ENCODE measurements around the gene RELB. TPM values are rescaled to one million over a fixed set of nuclear protein-coding genes. Genes with fewer than 3 reads are reported as not detected.
A peak's percentile ranks its signal among the peaks of the same experiment; 100 is the strongest.

The RELB gene
- polyA plus RNA-seq, 2 of the 4 experiments (the other 2 are of a cell fraction) = 8.1 to 9.6 TPM

DNA sequence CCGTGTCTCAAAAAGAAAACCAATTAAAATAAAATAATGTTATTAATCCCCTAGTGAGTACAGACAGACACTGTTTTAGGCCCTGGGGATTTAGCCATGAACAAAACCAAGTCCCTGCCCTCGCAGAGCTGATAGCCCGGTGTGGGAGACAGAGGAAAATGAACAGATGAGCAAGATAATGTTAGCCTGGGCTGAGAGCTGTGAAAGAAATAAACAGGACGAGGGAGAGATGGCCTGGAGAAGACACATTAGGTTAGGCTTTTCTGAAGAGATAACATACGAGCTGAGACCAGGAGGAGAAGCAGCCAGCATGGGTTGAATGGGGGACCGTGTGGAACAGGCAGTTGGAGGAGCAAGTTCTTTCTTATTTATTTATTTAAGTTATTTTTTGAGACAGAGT, 9.0 kb downstream of the RELB start:
- Histone ChIP-seq H3K4me3 (no peak overlapping the region), H3K9me3 (no peaks in the 10 kb centered on the region), H3K27ac (no peak overlapping the region), H3K4me2 (no peak overlapping the region), H3K4me1 (no peaks in the 10 kb centered on the region; the same call in 2 of the 3 replicates)
- 0 out of 6 replicates have a peak, but pooled peaks of 1 of the 2 experiments have one; percentile 15 for ATAC-seq
- ChIA-PET POLR2A (no interaction called here), CTCF (interaction anchor here (0.7 to 1.9 kb wide), 4 partner anchors 10 to 59 kb away, joined by 3 to 9 read pairs (median 3); no protein-coding TSS in a partner anchor)
- no peak for FAIRE-seq
- 69% methylated on average over 6 of the region's 6 CpGs for WGBS (ENCODE audit: missing lambda C conversion rate)
- TF ChIP-seq TP53 (CRISPR knock-in tag; IDR thresholded peaks at IDR 0.05) = no peak
- TF ChIP-seq, protein P1, sequence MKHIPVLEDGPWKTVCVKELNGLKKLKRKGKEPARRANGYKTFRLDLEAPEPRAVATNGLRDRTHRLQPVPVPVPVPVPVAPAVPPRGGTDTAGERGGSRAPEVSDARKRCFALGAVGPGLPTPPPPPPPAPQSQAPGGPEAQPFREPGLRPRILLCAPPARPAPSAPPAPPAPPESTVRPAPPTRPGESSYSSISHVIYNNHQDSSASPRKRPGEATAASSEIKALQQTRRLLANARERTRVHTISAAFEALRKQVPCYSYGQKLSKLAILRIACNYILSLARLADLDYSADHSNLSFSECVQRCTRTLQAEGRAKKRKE (CRISPR knock-in tag; IDR thresholded peaks at IDR 0.05; ENCODE audit: low read depth) = no peak
- TF ChIP-seq, protein P2, sequence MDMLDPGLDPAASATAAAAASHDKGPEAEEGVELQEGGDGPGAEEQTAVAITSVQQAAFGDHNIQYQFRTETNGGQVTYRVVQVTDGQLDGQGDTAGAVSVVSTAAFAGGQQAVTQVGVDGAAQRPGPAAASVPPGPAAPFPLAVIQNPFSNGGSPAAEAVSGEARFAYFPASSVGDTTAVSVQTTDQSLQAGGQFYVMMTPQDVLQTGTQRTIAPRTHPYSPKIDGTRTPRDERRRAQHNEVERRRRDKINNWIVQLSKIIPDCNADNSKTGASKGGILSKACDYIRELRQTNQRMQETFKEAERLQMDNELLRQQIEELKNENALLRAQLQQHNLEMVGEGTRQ (IDR thresholded peaks at IDR 0.05) = no peak
- no peak for TF ChIP-seq KDM1A (IDR thresholded peaks at IDR 0.05; ENCODE audit: low read depth)
- no peak for TF ChIP-seq ZNF302 (CRISPR knock-in tag; IDR thresholded peaks at IDR 0.05)
- TF ChIP-seq ZSCAN20 (CRISPR knock-in tag; IDR thresholded peaks at IDR 0.05) = no peak
- no peak for TF ChIP-seq EHMT2 (IDR thresholded peaks at IDR 0.05; ENCODE audit: low read depth)
- TF ChIP-seq HOXB5 (CRISPR knock-in tag; IDR thresholded peaks at IDR 0.05) = no peak
- TF ChIP-seq EP300 (IDR thresholded peaks at IDR 0.05) = no peak
- no peak for TF ChIP-seq PHF8 (IDR thresholded peaks at IDR 0.05; ENCODE audit: borderline replicate concordance, low read depth)
- no peak for TF ChIP-seq CEBPB (IDR thresholded peaks at IDR 0.05)
- TF ChIP-seq NR3C1 (IDR thresholded peaks at IDR 0.05) = no peak
- TF ChIP-seq FOXS1 (CRISPR knock-in tag; IDR thresholded peaks at IDR 0.05) = no peak
- no peak for TF ChIP-seq RCOR1 (IDR thresholded peaks at IDR 0.05; ENCODE audit: low read depth, low read length)
- no peak for DNase-seq (ENCODE audit: low read depth in 1 of 2, low spot score in 1 of 2)

DNA sequence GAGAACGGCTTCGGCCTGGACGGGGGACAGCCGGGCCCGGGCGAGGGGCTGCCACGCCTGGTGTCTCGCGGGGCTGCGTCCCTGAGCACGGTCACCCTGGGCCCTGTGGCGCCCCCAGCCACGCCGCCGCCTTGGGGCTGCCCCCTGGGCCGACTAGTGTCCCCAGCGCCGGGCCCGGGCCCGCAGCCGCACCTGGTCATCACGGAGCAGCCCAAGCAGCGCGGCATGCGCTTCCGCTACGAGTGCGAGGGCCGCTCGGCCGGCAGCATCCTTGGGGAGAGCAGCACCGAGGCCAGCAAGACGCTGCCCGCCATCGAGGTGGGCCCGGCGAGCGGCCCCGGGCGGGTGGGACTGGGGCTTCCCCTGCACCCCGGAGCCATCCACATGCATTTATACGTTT, 10.7 kb downstream of the RELB start:
- ATAC-seq = no peak
- DNase-seq (ENCODE audit: low read depth in 1 of 2, low spot score in 1 of 2) = no peak
- no peak overlapping the region for H3K4me3 ChIP-seq
- POLR2A ChIA-PET = no interaction called here
- no peaks in the 10 kb centered on the region; the same call in 2 of the 3 replicates for H3K4me1 ChIP-seq
- H3K9me3 ChIP-seq = no peaks in the 10 kb centered on the region
- FAIRE-seq = no peak
- TF ChIP-seq EHF (CRISPR knock-in tag; IDR thresholded peaks at IDR 0.05) = no peak
- H3K4me2 ChIP-seq = no peak overlapping the region
- WGBS (ENCODE audit: missing lambda C conversion rate) = 96% methylated on average over 41 of the region's 42 CpGs
- no peak overlapping the region for H3K27ac ChIP-seq
- CTCF ChIA-PET = interaction anchor here (0.6 to 2.0 kb wide), 3 partner anchors 48 to 108 kb away, joined by 3 to 6 read pairs (median 5); no protein-coding TSS in a partner anchor

DNA sequence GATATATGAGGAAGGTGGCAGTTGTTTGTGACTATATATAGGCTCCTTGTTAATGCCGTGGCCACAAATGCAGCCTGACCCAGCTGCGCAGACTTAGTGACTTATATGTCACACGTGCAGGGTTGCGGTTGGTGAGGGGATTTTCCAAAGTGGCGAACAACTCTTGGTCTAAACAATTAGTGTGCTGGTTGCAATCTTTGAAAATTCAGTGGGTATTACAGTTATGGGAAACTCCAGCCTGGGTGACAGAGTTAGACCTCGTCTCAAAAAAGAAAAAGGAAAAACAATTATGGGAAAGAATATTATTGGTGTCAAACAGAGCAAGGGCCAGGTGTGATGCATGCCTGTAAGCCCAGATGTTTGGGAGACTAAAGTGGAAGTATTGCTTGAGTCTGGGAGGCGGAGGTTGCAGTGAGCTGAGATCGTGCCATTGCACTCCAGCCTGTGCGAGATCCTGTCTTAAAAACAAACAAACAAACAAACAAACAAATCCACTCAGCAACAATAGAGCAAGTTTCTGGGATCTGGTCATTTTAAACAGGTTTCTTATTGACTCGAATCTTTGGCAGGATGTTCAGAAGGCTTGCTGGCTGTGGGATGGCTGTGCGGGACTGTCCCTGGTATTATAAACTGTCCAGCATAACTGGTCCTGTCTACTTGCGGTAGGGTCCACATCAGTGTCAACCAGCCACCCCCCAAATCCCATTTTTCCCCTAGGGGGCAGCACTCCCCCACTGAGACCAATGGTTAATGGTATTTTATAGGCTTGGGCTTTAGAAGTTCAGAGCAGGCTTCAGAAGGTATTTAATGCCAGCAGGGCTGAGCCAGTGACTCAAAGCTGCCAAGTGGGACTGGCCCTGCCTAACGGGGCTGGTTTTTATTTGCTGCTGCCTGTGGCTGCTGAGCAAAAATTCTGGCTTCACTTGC, 15.4 kb downstream of the RELB start:
- FAIRE-seq (peak; percentile 46), ATAC-seq (peak; percentile 91 to 94)
- POLR2A ChIA-PET = no interaction called here

More for the DNA sequence above, 15.4 kb downstream of the RELB start:
- Histone ChIP-seq H3K9me3 (no peaks in the 10 kb centered on the region), H3K4me1 (no peaks in the 10 kb centered on the region), H3K4me2 (no peak overlapping the region), H3K27ac (no peak overlapping the region), H3K4me3 (no peak overlapping the region)
- DNase-seq (ENCODE audit: low read depth in 1 of 2, low spot score in 1 of 2) = peak; percentile 78 to 82
- CTCF ChIA-PET = interaction anchor here (0.6 to 2.3 kb wide), 9 partner anchors 8 to 108 kb away, joined by 3 to 27 read pairs (median 4); no protein-coding TSS in a partner anchor
- TF ChIP-seq JUN (IDR thresholded peaks at IDR 0.05) = no peak
- TF ChIP-seq, protein P3, sequence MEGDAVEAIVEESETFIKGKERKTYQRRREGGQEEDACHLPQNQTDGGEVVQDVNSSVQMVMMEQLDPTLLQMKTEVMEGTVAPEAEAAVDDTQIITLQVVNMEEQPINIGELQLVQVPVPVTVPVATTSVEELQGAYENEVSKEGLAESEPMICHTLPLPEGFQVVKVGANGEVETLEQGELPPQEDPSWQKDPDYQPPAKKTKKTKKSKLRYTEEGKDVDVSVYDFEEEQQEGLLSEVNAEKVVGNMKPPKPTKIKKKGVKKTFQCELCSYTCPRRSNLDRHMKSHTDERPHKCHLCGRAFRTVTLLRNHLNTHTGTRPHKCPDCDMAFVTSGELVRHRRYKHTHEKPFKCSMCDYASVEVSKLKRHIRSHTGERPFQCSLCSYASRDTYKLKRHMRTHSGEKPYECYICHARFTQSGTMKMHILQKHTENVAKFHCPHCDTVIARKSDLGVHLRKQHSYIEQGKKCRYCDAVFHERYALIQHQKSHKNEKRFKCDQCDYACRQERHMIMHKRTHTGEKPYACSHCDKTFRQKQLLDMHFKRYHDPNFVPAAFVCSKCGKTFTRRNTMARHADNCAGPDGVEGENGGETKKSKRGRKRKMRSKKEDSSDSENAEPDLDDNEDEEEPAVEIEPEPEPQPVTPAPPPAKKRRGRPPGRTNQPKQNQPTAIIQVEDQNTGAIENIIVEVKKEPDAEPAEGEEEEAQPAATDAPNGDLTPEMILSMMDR (IDR thresholded peaks at IDR 0.05) = peak; percentile 84
- TF ChIP-seq FOSB (CRISPR knock-in tag; IDR thresholded peaks at IDR 0.05) = no peak
- peak; percentile 72 to 87 for TF ChIP-seq RAD21 (conservative IDR thresholded peaks at IDR 0.05 in 1 of 2, IDR thresholded peaks at IDR 0.05 in 1 of 2)
- TF ChIP-seq BHLHE40 (IDR thresholded peaks at IDR 0.05; ENCODE audit: low read depth, low read length) = no peak
- no peak for TF ChIP-seq ZFP36 (IDR thresholded peaks at IDR 0.05; ENCODE audit: borderline replicate concordance, partially characterized antibody)
- no peak for TF ChIP-seq CHD4 (IDR thresholded peaks at IDR 0.05; ENCODE audit: borderline replicate concordance)
- TF ChIP-seq, protein P4, sequence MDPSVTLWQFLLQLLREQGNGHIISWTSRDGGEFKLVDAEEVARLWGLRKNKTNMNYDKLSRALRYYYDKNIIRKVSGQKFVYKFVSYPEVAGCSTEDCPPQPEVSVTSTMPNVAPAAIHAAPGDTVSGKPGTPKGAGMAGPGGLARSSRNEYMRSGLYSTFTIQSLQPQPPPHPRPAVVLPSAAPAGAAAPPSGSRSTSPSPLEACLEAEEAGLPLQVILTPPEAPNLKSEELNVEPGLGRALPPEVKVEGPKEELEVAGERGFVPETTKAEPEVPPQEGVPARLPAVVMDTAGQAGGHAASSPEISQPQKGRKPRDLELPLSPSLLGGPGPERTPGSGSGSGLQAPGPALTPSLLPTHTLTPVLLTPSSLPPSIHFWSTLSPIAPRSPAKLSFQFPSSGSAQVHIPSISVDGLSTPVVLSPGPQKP (IDR thresholded peaks at IDR 0.05; ENCODE audit: low read depth, low read length) = no peak
- TF ChIP-seq FOSL2 (IDR thresholded peaks at IDR 0.05) = no peak
- no peak for TF ChIP-seq FOSL2 (CRISPR knock-in tag; IDR thresholded peaks at IDR 0.05)
- TF ChIP-seq RARB (CRISPR knock-in tag; IDR thresholded peaks at IDR 0.05) = no peak
- peak; percentile 50; the same call in 2 of the 3 replicates for TF ChIP-seq SMC3 (IDR thresholded peaks at IDR 0.05)
- 0 out of 2 replicates have a peak, but pooled peaks have one; percentile 24 for TF ChIP-seq TP53 (CRISPR knock-in tag; IDR thresholded peaks at IDR 0.05)
- TF ChIP-seq HOXB13 (CRISPR knock-in tag; IDR thresholded peaks at IDR 0.05; ENCODE audit: low read depth) = 0 out of 2 replicates have a peak, but pooled peaks have one; percentile 24
- 67% methylated on average over 13 of the region's 13 CpGs for WGBS (ENCODE audit: missing lambda C conversion rate)

All from A549 (cell line).